KOPT-K1 (cell line): Measurements from ENCODE around the gene PANK4.

Experiments
- H3K27ac ChIP-seq: fragments of 200-600 bp; sonication (generic); 2 replicates; pipeline ENCODE4 v1.5.1; 2016; ENCODE audit warnings: antibody characterized with exemption, mild to moderate bottlenecking, low read depth, low read length; ENCODE audit not compliant: poor library complexity, severe bottlenecking
- H3K36me3 ChIP-seq: fragments of 200-600 bp; sonication (generic); 2 replicates; pipeline ENCODE4 v1.5.1; 2017; ENCODE audit warnings: antibody characterized with exemption, mild to moderate bottlenecking, low read length, moderate library complexity; ENCODE audit not compliant: insufficient read depth
- H3K9me3 ChIP-seq: fragments of 200-600 bp; sonication (generic); 2 replicates; pipeline ENCODE4 v1.5.1; 2017; ENCODE audit warnings: antibody characterized with exemption, low read length, mild to moderate bottlenecking; ENCODE audit not compliant: insufficient read depth, poor library complexity, severe bottlenecking

Gene PANK4

DNA sequence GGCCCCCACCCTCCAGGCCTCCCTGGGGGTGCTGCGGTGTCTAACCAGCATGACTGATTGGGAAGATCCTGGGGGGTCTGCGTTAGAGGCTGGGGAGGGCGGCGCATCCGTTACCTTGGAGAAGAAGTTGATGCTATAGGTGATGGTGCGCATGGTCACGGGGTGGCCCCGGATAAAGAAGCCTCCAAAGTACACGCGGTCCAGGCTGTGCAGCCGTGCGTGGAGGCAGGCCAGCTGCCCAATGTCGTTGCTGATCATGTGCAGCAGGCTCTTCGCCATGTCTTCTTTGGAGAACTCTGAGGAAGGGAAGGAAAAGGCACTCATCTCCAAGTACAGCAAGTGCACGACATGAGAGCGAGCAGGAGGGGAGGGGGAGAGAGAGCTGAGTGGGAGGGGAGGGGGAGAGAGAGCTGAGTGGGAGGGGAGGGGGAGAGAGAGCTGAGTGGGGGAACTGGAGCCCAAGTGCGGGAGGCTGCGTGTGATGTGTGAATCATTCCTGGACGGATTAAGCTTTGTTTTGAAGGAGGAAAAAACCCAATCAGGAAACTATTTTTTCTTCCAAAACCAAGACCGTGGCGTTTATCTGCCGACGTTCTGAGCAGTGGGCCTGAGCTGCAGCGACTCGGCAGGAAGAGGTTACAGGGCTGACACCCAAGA is 7.2 kb downstream of the PANK4 start:
- H3K9me3 ChIP-seq, result no peaks in the 10 kb centered on the region
- peaks cover 89% of the 10 kb centered on the region for H3K36me3 ChIP-seq
- H3K27ac ChIP-seq, result no peak overlapping the region

- peaks cover 95% of the 10 kb centered on the region for H3K36me3 ChIP-seq
- H3K9me3 ChIP-seq, result no peaks in the 10 kb centered on the region
- H3K27ac ChIP-seq, result no peak overlapping the region
Measured at GRCh38 chr1:2518528-2518927, 7.9 kb downstream of the PANK4 start.

DNA sequence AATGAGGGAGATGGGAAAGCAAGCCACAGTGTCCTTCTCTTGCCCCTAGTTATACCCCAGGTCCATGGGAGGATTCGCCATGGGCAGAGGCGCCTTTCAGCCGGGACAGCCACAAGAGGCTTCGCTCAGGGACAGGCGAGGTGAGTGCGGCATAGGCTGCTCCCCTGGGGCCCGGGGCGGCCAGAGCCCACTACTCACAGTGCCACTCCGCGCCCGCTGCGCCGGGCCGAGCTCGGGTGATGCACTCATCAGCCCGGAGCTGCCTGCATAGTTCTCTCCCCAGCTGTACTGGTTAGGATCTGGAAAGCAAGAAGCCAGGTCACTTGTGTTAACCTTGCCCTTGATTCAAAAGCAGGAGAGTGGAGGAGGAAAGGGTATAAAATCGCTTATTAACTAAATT is 8.4 kb downstream of the PANK4 start:
- H3K27ac ChIP-seq, result no peak overlapping the region
- H3K36me3 ChIP-seq, result peaks cover 95% of the 10 kb centered on the region
- no peaks in the 10 kb centered on the region for H3K9me3 ChIP-seq

DNA sequence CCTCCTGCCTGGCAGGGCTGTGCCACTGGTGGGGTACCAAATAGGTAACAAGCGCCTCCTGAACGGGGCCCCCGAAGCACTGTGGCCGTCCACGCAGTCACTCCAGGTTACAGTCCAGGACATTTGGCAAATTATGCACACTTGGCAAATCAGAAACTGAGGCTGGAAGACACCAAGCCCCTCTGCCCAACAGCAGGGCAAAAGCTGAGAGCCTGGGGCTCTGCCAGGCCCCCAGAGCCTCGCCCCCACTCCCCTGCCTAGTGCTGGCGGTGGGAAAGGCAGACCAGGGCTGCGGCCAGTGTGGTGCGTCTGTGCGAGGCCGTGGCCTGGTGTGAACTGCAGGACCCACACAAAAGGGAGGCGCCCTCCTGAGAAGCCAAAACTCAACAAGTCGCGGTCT is 9.4 kb downstream of the PANK4 start:
- no peaks in the 10 kb centered on the region for H3K9me3 ChIP-seq
- H3K36me3 ChIP-seq, result peaks cover 97% of the 10 kb centered on the region
- H3K27ac ChIP-seq, result no peak overlapping the region

GRCh38 chr1:2516124-2516523 is 10.3 kb downstream of the PANK4 start:
- H3K9me3 ChIP-seq, result no peaks in the 10 kb centered on the region
- H3K27ac ChIP-seq, result no peak overlapping the region
- peaks cover 97% of the 10 kb centered on the region for H3K36me3 ChIP-seq

DNA sequence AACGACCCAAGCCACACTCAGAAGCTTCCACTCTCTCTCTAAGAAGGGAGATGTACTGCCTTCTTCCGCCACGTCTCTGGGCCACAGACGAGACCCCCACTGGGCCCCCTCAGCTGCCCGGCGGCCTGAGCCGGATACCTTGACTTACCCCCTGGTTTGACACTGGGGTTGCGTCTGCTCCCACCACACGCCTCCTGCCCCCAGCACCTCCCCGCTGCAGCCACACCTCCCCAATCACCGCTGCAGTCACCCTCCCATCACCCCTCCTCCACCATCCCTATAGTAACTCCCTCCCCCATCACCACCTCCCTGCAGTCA is 10.7 kb downstream of the PANK4 start:
- H3K27ac ChIP-seq, result no peak overlapping the region
- peaks cover 97% of the 10 kb centered on the region for H3K36me3 ChIP-seq
- H3K9me3 ChIP-seq, result no peaks in the 10 kb centered on the region

DNA sequence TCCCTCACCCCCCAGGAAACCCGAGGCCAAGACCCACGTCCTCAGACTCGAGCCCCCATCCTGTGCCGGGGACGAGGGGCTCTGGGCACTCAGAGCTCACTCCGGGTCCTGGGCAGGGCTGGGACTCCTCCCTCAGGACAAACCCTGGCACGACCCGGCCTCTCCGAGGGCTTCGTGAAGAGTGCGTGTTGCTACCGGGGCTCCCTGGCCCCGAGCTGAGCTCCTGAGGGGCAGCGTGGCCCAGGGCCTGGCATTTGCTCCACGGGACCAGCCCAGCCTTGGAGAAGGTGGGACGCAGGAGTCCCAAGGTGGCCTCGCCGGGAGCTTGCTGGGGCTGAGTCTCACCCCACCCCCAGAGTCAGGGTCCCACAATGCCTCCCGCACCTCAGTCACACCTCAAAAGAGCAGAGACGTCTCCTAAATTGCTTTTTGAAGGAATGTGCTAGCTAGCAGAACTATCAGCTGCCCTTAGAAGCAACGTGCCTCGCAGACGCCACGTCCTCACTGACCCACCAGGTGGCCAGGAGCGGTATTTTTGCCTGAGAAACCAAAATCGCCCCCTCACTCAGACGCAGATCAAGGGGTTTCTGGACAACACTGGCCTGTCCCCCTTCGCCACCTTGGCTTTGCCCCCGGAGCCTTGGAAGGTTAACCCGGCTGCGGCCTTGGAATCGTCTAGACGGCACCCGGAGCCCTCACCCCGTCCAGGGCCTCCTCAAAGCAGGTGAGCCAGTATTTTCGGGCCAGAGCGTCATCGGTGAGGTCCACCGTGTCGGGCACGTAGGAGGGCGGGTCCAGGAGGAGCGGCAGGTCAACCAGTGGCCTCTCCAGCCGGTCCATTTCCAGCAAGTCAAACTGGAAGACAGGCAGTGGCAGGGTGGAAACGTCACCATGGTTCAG is 11.3 kb downstream of the PANK4 start:
- Histone ChIP-seq H3K36me3 (peaks cover 98% of the 10 kb centered on the region), H3K9me3 (no peaks in the 10 kb centered on the region), H3K27ac (no peak overlapping the region)

- Histone ChIP-seq H3K9me3 (no peaks in the 10 kb centered on the region), H3K27ac (no peak overlapping the region), H3K36me3 (peaks cover 98% of the 10 kb centered on the region)
Measured at GRCh38 chr1:2513939-2514652, 12.3 kb downstream of the PANK4 start.

DNA sequence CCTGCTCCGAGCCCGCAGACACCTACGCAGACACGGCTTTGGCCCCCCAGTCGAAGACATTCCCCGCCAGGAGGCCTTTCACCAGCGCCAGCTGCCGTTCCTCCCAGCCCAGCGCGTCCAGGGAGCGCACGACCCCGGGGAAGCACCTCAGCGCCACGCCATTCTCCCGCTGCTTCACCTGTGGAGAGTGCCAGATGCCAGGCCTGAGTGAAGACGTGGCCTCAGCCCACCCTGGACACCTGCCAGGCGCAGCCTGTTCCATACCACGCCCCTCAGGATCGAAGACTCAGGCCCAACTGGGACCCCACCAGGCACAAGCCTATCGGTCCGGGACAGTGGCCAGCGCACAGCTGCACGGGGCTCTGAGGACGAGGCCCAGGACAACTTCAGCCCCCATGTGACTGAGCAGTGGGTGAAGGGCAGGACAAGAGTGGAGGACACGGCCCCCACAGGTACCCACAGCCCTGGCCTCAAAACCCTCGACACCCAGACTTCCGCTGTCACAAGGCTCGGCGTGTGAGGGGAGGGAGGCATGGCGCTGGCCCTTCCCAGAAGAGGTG is 13.5 kb downstream of the PANK4 start:
- H3K9me3 ChIP-seq, result no peaks in the 10 kb centered on the region
- no peak overlapping the region for H3K27ac ChIP-seq
- H3K36me3 ChIP-seq, result peaks cover 97% of the 10 kb centered on the region

- H3K27ac ChIP-seq, result no peak overlapping the region
- H3K36me3 ChIP-seq, result peaks cover 85% of the 10 kb centered on the region
- no peaks in the 10 kb centered on the region for H3K9me3 ChIP-seq
Measured at GRCh38 chr1:2510366-2511155, 15.8 kb downstream of the PANK4 start.

DNA sequence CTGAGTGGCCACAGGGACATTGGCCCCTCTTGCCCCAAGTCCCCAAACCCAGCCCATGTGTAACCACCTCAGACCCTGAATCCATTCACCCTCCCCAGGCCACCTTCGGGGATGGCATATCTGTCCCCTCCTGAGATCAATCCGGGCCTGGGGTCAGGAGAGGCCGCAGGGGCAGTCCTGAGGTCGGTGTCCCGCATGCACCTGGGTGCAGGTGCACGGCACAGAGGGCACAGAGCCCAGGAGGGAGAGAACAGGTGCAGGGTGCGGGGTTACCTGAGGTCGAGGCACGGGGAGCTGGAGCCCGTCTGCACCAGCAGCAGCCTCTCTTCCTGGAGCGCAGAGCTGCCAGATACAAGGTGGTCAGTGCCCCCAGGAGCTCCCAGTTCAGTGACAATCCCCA is 16.8 kb downstream of the PANK4 start:
- H3K27ac ChIP-seq, result no peak overlapping the region
- H3K36me3 ChIP-seq, result peaks cover 75% of the 10 kb centered on the region
- H3K9me3 ChIP-seq, result no peaks in the 10 kb centered on the region

GRCh38 chr1:2508751-2509150 is 17.6 kb downstream of the PANK4 start:
- no peaks in the 10 kb centered on the region for H3K9me3 ChIP-seq
- no peak overlapping the region for H3K27ac ChIP-seq
- peaks cover 69% of the 10 kb centered on the region for H3K36me3 ChIP-seq

GRCh38 chr1:2508180-2508579 is 18.2 kb downstream of the PANK4 start:
- H3K36me3 ChIP-seq, result peaks cover 63% of the 10 kb centered on the region
- H3K9me3 ChIP-seq, result no peaks in the 10 kb centered on the region
- H3K27ac ChIP-seq, result no peak overlapping the region

- Histone ChIP-seq H3K27ac (no peak overlapping the region), H3K9me3 (no peaks in the 10 kb centered on the region), H3K36me3 (peaks cover 59% of the 10 kb centered on the region)
Measured at GRCh38 chr1:2507744-2508155, 18.6 kb downstream of the PANK4 start.
